ENCODE measurements around the gene PLXNB2. TPM values are rescaled to one million over a fixed set of nuclear protein-coding genes. Genes with fewer than 3 reads are reported as not detected.
"Not testable (repeated sequence)": the region's sequence is repeated elsewhere in the genome, so short reads cannot be mapped to it uniquely, and the experiment has no call there.

The PLXNB2 gene
- total RNA-seq, 3 donors from 2014 or later (not counting 1 experiment from before 2014, with no cell fraction given): 6.0 to 34.7 (median 18.9) TPM

DNA sequence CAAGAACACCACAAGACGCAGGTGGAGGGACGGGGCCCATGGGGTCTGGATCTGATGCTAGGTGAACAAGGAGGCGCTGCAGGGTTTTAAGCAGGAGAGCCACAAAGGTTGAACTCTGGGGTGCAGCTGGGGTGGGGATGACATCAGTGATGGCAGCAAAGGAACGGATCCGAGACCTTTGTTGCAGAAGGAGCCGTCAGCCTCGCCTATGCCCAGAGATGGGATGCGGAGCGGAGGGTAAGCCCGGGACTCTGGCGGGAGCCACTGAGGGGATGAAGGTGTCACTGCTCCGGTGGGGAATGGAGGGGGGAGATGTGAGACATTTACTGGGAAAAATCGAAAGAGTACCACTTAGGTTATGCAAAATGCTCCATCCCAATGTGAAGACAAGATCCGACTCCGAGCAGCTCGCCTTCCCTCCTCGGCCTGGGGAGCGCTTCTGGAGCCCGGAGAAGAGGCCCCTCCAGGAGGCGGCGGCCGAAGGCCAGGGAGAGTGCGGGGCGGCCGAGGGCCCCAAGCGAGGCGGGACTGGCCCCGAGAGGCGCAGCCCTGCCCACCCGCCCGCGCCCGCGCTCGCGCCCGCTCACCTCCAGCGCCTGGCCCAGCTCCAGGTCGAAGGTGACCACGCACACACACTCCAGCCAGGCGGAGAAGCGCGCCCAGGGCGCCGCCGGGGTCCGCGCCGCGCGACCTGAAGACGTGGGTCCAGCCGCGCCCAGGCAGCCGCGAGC lies 18.9 kb upstream of the PLXNB2 start:
- H3K4me1 Mint-ChIP-seq: peaks cover 0 to 13% of the 10 kb centered on the region in 2 donors
- H3K27ac ChIP-seq (ENCODE audit: low read length): no peak overlapping the region
- no peak for ATAC-seq

DNA sequence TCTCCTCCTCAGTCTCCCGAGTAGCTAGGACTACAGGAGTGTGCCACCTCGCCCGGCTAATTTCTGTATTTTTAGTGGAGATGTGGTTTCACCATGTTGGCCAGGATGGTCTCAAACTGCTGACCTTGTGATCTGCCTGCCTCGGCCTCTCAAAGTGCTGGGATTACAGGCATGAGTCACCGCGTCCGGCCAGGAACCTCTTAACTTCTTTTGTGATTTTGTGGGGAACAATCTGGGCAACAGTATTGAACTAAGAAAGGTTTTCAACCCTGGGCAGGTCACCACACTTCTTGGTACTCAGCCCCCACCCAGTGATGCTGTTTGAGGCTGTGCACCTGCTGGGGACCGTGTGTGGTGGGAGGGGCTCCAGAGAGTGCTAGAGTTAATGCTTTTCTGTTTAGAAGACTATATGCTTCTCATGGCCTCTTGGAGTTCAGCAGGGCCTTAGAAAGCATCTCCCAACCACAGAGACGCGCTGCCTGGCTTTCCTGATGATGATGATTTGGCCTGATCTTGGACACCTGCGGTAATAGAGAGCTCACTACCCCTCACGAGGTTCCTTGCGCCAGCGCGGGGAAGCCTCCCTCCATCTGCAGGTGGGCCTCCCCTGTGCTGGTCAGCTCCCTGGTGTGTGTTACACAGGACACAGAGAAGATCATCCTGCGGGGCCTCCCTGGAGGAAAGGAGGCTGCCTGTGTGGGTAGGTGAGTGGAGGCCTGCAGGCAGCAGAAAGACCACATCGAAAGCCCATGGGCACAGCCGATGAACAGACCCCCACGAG lies 18.2 kb upstream of the PLXNB2 start:
- Histone ChIP-seq H3K9me3 (ENCODE audit: control insufficient read depth, insufficient read depth, low read length) (no peaks in the 10 kb centered on the region), H3K27me3 (ENCODE audit: control insufficient read depth, insufficient read depth, low read length) (no peaks in the 10 kb centered on the region), H3K36me3 (ENCODE audit: control insufficient read depth, insufficient read depth, low read length) (no peaks in the 10 kb centered on the region), H3K4me1 (ENCODE audit: control insufficient read depth, insufficient read depth, low read length) (peaks cover 17% of the 10 kb centered on the region), H3K27ac (ENCODE audit: low read length) (no peak overlapping the region), H3K4me3 (ENCODE audit: low read length) (no peak overlapping the region)
- DNase-seq (no peak), ATAC-seq (no peak)
- 92% methylated on average over 18 of the region's 19 CpGs for WGBS (ENCODE audit: insufficient coverage)
- no peaks in the 10 kb centered on the region for H3K9me3 Mint-ChIP-seq
- no peaks in the 10 kb centered on the region for H3K27me3 Mint-ChIP-seq (ENCODE audit: low read depth in 2 of 2)
- H3K36me3 Mint-ChIP-seq: no peaks in the 10 kb centered on the region
- H3K27ac Mint-ChIP-seq: peak overlapping the region; percentile 18 to 31
- intact Hi-C loops (cut with micrococcal nuclease): loop anchor here (2.0 to 5.0 kb wide), 2 partner anchors 17 to 73 kb away; partner anchors contain the start of genes HDAC10 and PPP6R2
- peak overlapping the region; percentile 86 for H3K4me3 Mint-ChIP-seq
- peaks cover 0 to 13% of the 10 kb centered on the region in 2 donors for H3K4me1 Mint-ChIP-seq
- TF ChIP-seq, protein P1, sequence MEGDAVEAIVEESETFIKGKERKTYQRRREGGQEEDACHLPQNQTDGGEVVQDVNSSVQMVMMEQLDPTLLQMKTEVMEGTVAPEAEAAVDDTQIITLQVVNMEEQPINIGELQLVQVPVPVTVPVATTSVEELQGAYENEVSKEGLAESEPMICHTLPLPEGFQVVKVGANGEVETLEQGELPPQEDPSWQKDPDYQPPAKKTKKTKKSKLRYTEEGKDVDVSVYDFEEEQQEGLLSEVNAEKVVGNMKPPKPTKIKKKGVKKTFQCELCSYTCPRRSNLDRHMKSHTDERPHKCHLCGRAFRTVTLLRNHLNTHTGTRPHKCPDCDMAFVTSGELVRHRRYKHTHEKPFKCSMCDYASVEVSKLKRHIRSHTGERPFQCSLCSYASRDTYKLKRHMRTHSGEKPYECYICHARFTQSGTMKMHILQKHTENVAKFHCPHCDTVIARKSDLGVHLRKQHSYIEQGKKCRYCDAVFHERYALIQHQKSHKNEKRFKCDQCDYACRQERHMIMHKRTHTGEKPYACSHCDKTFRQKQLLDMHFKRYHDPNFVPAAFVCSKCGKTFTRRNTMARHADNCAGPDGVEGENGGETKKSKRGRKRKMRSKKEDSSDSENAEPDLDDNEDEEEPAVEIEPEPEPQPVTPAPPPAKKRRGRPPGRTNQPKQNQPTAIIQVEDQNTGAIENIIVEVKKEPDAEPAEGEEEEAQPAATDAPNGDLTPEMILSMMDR (IDR thresholded peaks at IDR 0.05): no peak

More for the DNA sequence above, 18.9 kb upstream of the PLXNB2 start:
- Mint-ChIP-seq H3K4me3 (peak overlapping the region; percentile 86), H3K9me3 (no peaks in the 10 kb centered on the region), H3K27ac (peak overlapping the region; percentile 18 to 31), H3K27me3 (ENCODE audit: low read depth in 2 of 2) (no peaks in the 10 kb centered on the region), H3K36me3 (no peaks in the 10 kb centered on the region)
- TF ChIP-seq, protein P1 (IDR thresholded peaks at IDR 0.05): no peak
- intact Hi-C loops (cut with micrococcal nuclease): loop anchor here (2.0 to 5.0 kb wide), 2 partner anchors 16 to 74 kb away; partner anchors contain the start of genes HDAC10 and PPP6R2
- H3K4me3 ChIP-seq (ENCODE audit: low read length): no peak overlapping the region
- H3K27me3 ChIP-seq (ENCODE audit: control insufficient read depth, insufficient read depth, low read length): no peaks in the 10 kb centered on the region
- no peaks in the 10 kb centered on the region for H3K36me3 ChIP-seq (ENCODE audit: control insufficient read depth, insufficient read depth, low read length)
- WGBS (ENCODE audit: insufficient coverage): 21% methylated on average over 56 of the region's 56 CpGs
- H3K4me1 ChIP-seq (ENCODE audit: control insufficient read depth, insufficient read depth, low read length): peaks cover 17% of the 10 kb centered on the region
- H3K9me3 ChIP-seq (ENCODE audit: control insufficient read depth, insufficient read depth, low read length): no peaks in the 10 kb centered on the region
- DNase-seq: no peak

DNA sequence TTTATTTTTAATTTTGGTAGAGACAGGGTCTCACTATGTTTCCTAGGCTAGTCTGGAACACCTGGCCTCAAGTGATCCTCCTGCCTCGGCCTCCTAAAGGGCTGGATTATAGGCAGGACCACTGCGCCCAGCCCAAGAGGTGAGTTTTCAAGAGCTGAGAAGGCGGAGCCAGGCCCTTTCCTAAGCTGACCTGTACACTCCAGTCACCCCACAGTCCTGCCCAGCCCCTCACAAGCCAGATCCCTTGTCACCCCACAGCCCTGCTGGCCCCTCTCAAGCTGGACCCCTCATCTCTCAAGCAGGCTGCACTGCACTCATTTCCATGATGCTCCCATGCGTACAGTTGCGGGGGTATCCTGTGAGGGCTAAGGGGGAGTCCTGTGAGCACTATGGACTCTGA lies 16.5 kb upstream of the PLXNB2 start:
- no peaks in the 10 kb centered on the region for H3K27me3 Mint-ChIP-seq (ENCODE audit: low read depth in 2 of 2)
- DNase-seq (no peak), ATAC-seq (no peak)
- intact Hi-C loops (cut with micrococcal nuclease): no loop called here
- H3K4me1 Mint-ChIP-seq: peaks cover 0 to 13% of the 10 kb centered on the region in 2 donors
- Histone ChIP-seq H3K36me3 (ENCODE audit: control insufficient read depth, insufficient read depth, low read length) (no peaks in the 10 kb centered on the region), H3K27me3 (ENCODE audit: control insufficient read depth, insufficient read depth, low read length) (no peaks in the 10 kb centered on the region), H3K4me3 (ENCODE audit: low read length) (no peak overlapping the region), H3K4me1 (ENCODE audit: control insufficient read depth, insufficient read depth, low read length) (peaks cover 17% of the 10 kb centered on the region), H3K9me3 (ENCODE audit: control insufficient read depth, insufficient read depth, low read length) (no peaks in the 10 kb centered on the region), H3K27ac (ENCODE audit: low read length) (no peak overlapping the region)
- H3K36me3 Mint-ChIP-seq: no peaks in the 10 kb centered on the region
- no peak overlapping the region for H3K4me3 Mint-ChIP-seq
- no peaks in the 10 kb centered on the region for H3K9me3 Mint-ChIP-seq
- WGBS (ENCODE audit: insufficient coverage): 100% methylated on average over 5 of the region's 5 CpGs
- H3K27ac Mint-ChIP-seq: no peak overlapping the region
- TF ChIP-seq, protein P1 (IDR thresholded peaks at IDR 0.05): no peak

DNA sequence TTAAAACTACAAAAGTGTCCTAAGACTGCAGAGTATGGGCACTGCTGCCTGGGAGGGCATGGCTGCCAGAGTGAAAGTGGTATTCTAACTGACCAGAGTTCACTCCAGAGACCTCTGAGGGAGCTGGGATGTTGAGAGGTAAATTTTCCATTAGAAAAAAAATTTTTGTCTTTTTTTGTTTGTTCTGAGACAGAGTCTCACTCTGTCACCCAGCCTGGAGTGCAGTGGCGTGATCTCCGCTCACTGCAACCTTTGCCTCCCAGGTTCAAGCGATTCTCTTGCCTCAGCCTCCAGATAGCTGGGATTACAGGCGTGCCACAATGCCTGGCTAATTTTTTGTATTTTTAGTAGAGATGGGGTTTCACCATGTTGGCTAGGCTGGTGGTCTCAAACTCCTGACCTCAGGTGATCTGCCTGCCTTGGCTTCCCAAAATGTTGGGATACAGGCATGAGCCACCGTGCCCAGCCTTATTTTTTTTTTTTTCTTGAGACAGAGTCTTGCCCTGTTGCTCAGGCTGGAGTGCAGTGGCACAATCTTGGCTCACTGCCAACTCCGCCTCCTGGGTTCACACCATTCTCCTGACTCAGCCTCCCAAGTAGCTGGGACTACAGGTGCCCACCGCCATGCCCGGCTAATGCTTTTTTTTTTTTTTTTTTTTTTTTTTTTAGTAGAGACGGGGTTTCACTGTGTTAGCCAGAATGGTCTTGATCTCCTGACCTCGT lies 15.1 kb upstream of the PLXNB2 start:
- not testable (repeated sequence) for H3K27ac ChIP-seq (ENCODE audit: low read length)

More for the DNA sequence above, 15.1 kb upstream of the PLXNB2 start:
- H3K27ac Mint-ChIP-seq; DNase-seq; H3K27me3 Mint-ChIP-seq (ENCODE audit: low read depth in 2 of 2); H3K4me3 Mint-ChIP-seq; ATAC-seq; H3K9me3 ChIP-seq (ENCODE audit: control insufficient read depth, insufficient read depth, low read length); H3K36me3 ChIP-seq (ENCODE audit: control insufficient read depth, insufficient read depth, low read length); intact Hi-C loops (cut with micrococcal nuclease); H3K4me3 ChIP-seq (ENCODE audit: low read length); H3K36me3 Mint-ChIP-seq; H3K27me3 ChIP-seq (ENCODE audit: control insufficient read depth, insufficient read depth, low read length); H3K9me3 Mint-ChIP-seq: not testable (repeated sequence)
- WGBS (ENCODE audit: insufficient coverage): 92% methylated on average over 7 of the region's 10 CpGs
- H3K4me1 ChIP-seq (ENCODE audit: control insufficient read depth, insufficient read depth, low read length): peaks cover 11% of the 10 kb centered on the region
- peaks cover 0 to 10% of the 10 kb centered on the region in 2 donors for H3K4me1 Mint-ChIP-seq

Data from natural killer cell (primary cell).